HG03457 (cell line): ENCODE data around the gene CD101.
A peak's percentile ranks its signal among the peaks of the same experiment; 100 is the strongest.

ENCODE experiments used
- ATAC-seq: cut with Tn5 transposase; IDR thresholded peaks from one replicate; pipeline ENCODE4 v1.9.1; 2021; ENCODE audit warnings: moderate number of reproducible peaks; ENCODE audit not compliant: unreplicated experiment

The CD101 gene

GRCh38 chr1:117051224-117052064 is 49.9 kb downstream of the CD101 start:
- ATAC-seq: peak; percentile 67

DNA sequence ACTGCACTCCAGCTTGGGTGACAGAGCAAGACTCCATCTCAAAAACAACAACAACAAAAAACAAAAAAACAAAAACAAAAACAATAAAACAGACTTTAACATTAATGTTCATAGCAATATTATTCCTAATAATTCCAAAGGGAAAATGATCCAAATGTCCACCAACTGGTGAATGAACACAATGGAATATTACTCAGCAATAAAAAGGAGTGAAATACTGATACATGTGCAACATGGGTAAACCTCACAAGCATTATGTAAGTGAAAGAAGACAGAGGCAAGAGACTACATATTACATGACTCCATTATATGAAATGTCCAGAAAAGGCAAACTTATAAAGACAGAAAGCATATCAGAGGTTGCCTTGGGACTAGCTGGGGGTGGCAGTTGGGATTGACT is 52.5 kb downstream of the CD101 start:
- no peak for ATAC-seq

DNA sequence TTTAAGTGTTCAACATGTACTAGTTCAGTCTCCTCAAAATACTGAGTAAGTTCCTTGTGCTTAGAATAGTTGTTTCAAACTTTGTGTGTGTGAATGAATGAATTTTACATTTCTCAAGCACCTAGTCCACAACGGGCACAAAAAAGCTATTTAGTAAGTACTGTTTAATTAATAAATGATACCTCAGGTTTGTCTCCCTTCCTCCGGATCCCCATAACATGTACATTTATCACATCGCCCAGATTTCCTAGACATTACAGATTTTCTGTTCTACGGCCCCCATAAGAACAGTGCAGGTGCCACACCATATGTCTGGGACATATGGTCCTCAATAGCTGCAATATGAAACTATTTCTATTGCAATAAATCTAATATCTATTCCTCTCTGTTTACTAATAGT is 57.2 kb downstream of the CD101 start:
- no peak for ATAC-seq

DNA sequence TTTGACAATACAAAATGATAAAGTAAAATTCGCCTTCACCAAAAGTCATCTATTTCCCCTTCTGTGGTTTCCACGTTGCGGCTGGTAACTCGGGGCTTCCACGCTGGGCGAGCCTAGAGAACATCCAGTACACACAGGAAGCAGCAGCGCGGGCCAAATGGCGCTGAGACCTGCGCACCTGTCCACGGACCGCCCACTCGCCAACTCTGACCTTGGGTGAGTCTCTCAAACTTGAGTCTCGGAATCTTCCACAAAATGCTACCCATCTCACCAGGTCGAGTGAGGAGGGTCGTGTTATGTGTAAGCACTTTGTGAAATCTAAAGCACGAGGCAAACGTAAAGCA is 57.7 kb downstream of the CD101 start:
- peak; percentile 28 for ATAC-seq

DNA sequence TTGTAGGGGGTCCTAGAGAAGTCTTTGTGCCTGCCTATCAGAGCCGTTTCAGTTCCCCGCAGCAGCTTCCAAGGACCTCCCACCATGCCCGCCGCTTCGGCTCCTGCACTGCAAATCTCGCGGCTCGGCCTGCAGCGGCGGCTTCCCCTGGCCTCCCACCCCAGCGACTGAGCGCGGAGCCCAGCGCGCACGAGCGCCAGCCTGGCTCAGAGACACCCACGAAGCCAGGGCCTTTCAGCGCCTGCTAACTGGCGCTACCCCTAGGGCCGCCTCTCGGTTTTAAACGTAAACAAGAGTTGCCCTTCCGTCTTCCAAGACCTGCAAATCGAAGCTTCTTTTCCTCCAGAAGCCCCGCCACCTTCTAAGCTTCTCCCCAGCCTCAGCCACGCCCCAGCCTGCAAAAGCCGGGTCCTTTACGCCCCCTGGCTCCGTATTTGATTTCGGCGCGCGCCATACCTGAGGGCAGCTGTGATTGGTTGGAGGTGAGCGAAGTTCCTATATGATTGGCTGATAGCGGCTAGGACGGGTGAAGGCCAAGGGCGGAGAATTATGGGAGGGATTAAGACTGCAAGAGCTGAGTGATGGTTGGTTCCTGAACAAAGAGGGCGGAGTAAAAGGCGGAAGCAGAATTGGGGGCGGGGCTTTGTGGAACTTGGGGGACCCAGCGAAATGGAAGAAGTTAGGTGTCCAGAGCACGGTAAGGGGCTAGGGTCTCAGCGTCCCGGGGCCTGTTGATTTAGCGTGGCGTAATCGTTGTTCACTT is 58.3 kb downstream of the CD101 start, which contains the start of gene TTF2:
Gene TTF2, plus strand, starts transcription at position 649 of the 763 bp plus-strand sequence. Its CDS starts 21 bp downstream, at position 670.
- ATAC-seq: peak; percentile 93

GRCh38 chr1:117060441-117061317 is 59.1 kb downstream of the CD101 start:
- ATAC-seq: no peak

DNA sequence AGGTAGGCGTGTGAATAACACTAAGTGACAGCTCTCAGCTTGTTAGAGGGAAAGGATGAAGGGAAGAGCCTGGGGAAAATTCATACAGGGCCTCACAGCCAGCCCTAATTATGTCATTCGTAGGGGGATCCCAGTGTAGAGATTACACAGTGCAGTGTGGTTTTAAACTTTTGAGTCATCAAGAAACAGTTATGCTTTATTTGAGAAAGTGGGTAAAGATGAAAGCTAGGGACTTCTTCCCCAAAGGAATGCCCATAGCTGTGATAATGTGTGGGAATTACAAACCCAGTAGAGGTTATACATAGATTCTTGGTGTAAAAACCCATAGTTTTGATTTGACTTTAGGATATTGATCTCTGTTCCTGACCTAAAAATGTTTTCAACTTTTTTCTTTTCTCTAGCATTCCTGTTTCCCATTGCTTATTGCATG is 60.4 kb downstream of the CD101 start:
- no peak for ATAC-seq

DNA sequence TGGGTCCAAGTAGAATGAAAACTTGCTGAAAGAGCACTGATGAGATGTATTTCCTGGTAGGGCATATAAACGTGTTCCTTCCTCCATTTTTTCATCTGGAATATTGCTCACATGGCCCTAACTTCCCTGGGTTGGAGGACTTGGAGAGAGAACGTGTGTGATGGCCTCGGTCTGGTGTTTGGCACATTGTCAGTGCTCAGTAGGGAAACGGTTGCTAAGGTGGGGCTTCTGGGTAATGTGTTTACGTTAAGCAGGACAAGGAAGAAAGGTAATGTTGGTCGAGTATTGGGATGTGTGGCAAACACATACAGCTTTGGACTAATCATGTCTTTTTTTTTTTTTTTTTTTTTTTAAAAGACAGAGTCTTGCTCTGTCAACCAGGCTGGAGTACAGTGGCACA is 64.8 kb downstream of the CD101 start:
- no peak for ATAC-seq

- ATAC-seq: no peak
These were observed 66.2 kb downstream of the CD101 start for GRCh38 chr1:117067533-117068370.

DNA sequence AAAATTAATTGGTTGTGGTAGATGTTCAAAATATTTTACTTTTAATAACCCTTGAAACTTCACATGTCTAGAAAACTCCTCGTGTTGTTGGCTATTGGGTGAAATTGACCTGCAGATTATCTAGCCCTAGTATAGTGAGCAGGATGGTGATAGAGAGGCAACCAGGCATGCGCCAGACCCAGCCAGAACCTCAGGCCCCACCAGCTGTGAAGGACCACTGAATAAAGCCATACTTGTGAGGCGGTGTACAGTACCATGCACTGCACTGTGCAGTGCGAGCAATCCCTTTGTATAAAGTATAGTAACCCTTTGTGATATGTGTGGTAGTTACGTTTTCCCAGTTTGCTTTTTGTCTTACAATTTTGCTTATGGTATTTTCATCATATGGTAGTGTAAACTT is 67.0 kb downstream of the CD101 start:
- ATAC-seq: no peak

- no peak for ATAC-seq
These were observed 67.8 kb downstream of the CD101 start for GRCh38 chr1:117069220-117069844.

- ATAC-seq: no peak
These were observed 68.6 kb downstream of the CD101 start for GRCh38 chr1:117070124-117070523.

GRCh38 chr1:117076648-117077047 is 75.1 kb downstream of the CD101 start:
- ATAC-seq: no peak

- ATAC-seq: no peak
These were observed 75.7 kb downstream of the CD101 start for GRCh38 chr1:117077267-117077666.

GRCh38 chr1:117079737-117080136 is 78.2 kb downstream of the CD101 start:
- ATAC-seq: no peak

DNA sequence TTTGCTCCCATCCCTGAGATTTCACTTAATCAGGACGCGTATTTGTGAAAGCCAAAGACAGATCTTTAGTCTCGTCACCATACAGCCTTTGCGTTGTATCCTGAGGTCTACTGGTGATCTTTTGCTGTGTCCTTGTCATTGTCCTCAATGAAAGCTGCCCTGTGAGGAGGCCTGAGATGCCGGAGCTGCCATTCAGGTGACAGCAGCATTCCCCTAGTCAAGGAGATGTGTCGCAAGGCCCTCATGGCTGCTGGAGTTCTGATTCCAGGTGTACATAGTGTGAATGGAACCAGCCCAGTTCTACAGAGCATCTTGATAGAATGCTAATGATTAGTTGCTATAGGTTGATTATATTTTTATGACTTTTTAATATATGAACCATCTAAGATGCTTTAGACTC is 82.7 kb downstream of the CD101 start:
- no peak for ATAC-seq
